ENCODE measurements around the gene ADAM22. TPM values are rescaled to one million over a fixed set of nuclear protein-coding genes. Genes with fewer than 3 reads are reported as not detected.

Gene ADAM22
- total and polyA plus RNA-seq, 8 donors = 2.6 to 25.3 (median 17.0) TPM

DNA sequence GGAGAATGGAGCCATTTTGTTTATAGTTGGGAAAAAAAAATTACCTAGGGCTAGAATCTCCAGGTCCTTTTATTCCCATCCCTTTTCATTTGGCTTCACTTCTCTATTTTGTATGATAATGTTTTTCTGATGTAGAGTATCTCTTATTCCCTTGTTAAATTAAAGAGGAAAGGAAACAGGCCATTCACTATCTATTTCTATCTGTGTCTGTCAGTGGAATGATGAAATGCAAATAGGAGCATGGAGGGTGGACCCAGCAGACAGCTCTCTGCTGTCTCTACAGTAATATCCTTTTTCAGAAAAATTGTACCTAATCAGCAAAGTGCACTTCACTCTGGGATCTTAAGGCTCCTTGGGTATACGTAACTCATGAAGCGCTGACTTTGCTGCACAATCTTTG, 149.8 kb downstream of the ADAM22 start:
- intact Hi-C loops (cut with DNase I) = no loop called here
- no peak overlapping the region for H3K4me3 ChIP-seq
- H3K9me3 ChIP-seq = no peaks in the 10 kb centered on the region
- H3K4me1 ChIP-seq = no peaks in the 10 kb centered on the region
- no peaks in the 10 kb centered on the region for H3K36me3 ChIP-seq
- no peaks in the 10 kb centered on the region for H3K27me3 ChIP-seq
- TF ChIP-seq, protein P1, sequence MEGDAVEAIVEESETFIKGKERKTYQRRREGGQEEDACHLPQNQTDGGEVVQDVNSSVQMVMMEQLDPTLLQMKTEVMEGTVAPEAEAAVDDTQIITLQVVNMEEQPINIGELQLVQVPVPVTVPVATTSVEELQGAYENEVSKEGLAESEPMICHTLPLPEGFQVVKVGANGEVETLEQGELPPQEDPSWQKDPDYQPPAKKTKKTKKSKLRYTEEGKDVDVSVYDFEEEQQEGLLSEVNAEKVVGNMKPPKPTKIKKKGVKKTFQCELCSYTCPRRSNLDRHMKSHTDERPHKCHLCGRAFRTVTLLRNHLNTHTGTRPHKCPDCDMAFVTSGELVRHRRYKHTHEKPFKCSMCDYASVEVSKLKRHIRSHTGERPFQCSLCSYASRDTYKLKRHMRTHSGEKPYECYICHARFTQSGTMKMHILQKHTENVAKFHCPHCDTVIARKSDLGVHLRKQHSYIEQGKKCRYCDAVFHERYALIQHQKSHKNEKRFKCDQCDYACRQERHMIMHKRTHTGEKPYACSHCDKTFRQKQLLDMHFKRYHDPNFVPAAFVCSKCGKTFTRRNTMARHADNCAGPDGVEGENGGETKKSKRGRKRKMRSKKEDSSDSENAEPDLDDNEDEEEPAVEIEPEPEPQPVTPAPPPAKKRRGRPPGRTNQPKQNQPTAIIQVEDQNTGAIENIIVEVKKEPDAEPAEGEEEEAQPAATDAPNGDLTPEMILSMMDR (IDR thresholded peaks at IDR 0.05) = no peak
- H3K27ac ChIP-seq = no peak overlapping the region
- DNase-seq (no peak), ATAC-seq (no peak)

DNA sequence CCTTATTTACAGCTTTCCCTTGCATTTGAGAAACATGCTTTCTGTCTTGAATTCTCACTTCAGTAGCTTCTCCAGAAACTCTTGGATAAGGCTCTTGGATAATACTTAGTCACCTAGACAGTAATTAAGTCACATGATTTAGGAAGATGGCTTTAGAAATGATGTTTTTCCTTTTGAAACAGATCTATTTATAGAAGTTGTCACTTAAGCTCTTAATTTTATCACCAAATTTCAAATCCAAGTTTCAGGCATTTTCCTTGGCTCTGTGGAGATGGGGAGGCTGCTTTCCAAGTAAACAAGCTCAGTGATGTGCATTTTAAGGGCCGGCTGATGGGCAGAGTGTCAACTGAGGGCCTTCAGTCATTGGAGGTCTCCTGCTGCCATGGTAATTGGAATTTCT, 155.5 kb downstream of the ADAM22 start:
- no peak for ATAC-seq
- no peak overlapping the region for H3K27ac ChIP-seq
- intact Hi-C loops (cut with DNase I) = no loop called here

GRCh38 chr7:88090240-88090639, 156.2 kb downstream of the ADAM22 start:
- Histone ChIP-seq H3K4me3 (no peak overlapping the region), H3K27ac (no peak overlapping the region), H3K9me3 (no peaks in the 10 kb centered on the region), H3K27me3 (no peaks in the 10 kb centered on the region), H3K4me1 (no peaks in the 10 kb centered on the region), H3K36me3 (no peaks in the 10 kb centered on the region)
- intact Hi-C loops (cut with DNase I) = no loop called here
- no peak for DNase-seq
- TF ChIP-seq, protein P1 (IDR thresholded peaks at IDR 0.05) = no peak
- no peak for ATAC-seq

More for the DNA sequence above, 155.5 kb downstream of the ADAM22 start:
- no peak for DNase-seq
- Histone ChIP-seq H3K27me3 (no peaks in the 10 kb centered on the region), H3K36me3 (no peaks in the 10 kb centered on the region), H3K4me3 (no peak overlapping the region), H3K4me1 (no peaks in the 10 kb centered on the region), H3K9me3 (no peaks in the 10 kb centered on the region)
- TF ChIP-seq, protein P1 (IDR thresholded peaks at IDR 0.05) = no peak

GRCh38 chr7:88090671-88091070, 156.6 kb downstream of the ADAM22 start:
- Histone ChIP-seq H3K27ac (no peak overlapping the region), H3K4me1 (no peaks in the 10 kb centered on the region), H3K4me3 (no peak overlapping the region), H3K27me3 (no peaks in the 10 kb centered on the region), H3K9me3 (no peaks in the 10 kb centered on the region), H3K36me3 (no peaks in the 10 kb centered on the region)
- no peak for ATAC-seq
- TF ChIP-seq, protein P1 (IDR thresholded peaks at IDR 0.05) = no peak
- no peak for DNase-seq
- intact Hi-C loops (cut with DNase I) = no loop called here

DNA sequence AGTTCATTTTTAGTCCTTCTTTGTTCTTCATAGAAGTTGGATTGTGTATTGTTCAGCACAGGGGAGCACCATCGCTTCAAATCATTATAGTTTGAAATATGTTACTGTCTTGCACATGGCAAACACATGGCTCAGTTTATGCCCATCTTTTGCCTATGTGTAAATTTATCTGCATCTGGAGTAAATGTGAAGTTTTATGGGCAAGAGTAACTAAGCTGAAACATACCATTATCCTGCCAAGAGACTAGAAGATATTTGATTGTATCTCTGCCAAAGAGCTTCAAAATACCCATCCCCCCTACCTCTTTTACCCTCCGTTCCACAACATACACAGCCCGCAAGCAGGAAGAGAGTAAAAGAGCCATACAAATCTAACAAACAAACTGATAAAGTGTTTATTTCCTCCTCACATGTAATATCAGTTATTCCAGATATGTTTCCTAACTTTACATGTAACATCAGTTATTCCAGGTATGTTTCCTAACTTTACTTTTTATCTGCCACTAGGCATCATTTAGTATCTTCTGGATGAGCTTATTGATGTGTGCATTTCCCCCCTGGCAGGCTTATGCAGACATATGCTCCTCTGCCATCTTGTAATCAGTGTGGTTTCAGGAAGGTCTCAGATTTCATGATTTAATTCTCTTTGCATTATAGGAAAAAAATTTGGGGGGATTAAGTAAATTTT, 158.1 kb downstream of the ADAM22 start:
- no peak overlapping the region for H3K4me3 ChIP-seq
- no peak for ATAC-seq
- H3K36me3 ChIP-seq = no peaks in the 10 kb centered on the region
- intact Hi-C loops (cut with DNase I) = no loop called here
- H3K27ac ChIP-seq = no peak overlapping the region
- H3K4me1 ChIP-seq = no peaks in the 10 kb centered on the region
- no peak for DNase-seq
- TF ChIP-seq, protein P1 (IDR thresholded peaks at IDR 0.05) = no peak
- H3K9me3 ChIP-seq = no peaks in the 10 kb centered on the region
- no peaks in the 10 kb centered on the region for H3K27me3 ChIP-seq

Measured in left lung (tissue), 10 donors.